Measurements from ENCODE around the gene RPUSD2. TPM values are rescaled to one million over a fixed set of nuclear protein-coding genes. Genes with fewer than 3 reads are reported as not detected.

RPUSD2 gene, protein sequence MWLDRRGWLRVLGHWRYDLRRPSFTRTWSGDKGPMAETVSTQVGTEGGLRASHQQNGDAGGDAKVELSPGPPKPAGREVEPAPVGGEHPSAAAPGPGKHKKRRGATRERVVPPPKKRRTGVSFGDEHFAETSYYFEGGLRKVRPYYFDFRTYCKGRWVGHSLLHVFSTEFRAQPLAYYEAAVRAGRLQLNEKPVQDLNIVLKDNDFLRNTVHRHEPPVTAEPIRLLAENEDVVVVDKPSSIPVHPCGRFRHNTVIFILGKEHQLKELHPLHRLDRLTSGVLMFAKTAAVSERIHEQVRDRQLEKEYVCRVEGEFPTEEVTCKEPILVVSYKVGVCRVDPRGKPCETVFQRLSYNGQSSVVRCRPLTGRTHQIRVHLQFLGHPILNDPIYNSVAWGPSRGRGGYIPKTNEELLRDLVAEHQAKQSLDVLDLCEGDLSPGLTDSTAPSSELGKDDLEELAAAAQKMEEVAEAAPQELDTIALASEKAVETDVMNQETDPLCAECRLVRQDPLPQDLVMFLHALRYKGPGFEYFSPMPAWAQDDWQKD
- total RNA-seq (2014; rRNA removed; shearing (Covaris generic)), result 16.4 and 25.9 TPM in 2 replicates

DNA sequence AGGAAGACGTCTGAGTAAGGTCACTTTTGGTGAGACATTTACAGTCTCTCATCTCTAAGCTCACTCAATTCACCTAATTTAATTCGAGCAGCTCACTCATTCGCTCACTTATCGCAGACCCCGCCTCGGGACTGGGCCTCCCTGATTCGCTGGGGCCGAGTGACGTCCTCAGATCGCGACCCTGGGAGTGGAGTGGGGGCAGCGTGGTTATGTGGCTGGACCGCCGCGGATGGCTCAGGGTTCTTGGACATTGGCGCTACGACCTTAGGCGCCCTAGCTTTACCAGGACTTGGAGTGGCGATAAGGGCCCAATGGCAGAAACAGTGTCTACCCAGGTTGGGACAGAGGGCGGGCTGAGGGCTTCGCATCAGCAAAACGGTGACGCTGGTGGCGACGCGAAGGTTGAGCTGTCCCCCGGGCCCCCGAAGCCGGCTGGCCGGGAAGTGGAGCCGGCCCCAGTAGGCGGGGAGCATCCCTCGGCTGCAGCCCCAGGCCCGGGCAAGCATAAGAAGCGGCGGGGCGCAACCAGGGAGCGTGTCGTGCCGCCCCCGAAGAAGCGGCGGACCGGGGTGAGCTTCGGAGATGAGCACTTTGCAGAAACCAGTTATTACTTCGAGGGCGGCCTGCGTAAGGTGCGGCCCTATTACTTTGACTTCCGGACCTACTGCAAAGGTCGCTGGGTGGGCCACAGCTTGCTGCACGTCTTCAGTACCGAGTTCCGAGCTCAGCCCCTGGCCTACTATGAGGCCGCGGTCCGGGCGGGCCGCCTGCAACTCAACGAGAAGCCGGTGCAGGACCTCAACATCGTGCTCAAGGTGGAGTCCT, at the start of gene RPUSD2:
Gene RPUSD2, plus strand, starts transcription at position 171 of the 825 bp plus-strand sequence. Its CDS starts 39 bp downstream, at position 210.
- peak; percentile 87 to 94 for DNase-seq (ENCODE audit: low read depth in 1 of 2, low spot score in 2 of 2)
- Histone ChIP-seq H3K4me1 (replicated peaks) (peaks cover 17% of the 10 kb centered on the region; the same call in 1 of the 2 replicates), H3K9me3 (replicated peaks) (no peaks in the 10 kb centered on the region), H3K36me3 (peaks cover 37% of the 10 kb centered on the region), H3K4me3 (peak within 1 kb of the TSS; percentile 82), H3K27me3 (replicated peaks) (no peaks in the 10 kb centered on the region), H3K27ac (peak within 1 kb of the TSS; percentile 24)

DNA sequence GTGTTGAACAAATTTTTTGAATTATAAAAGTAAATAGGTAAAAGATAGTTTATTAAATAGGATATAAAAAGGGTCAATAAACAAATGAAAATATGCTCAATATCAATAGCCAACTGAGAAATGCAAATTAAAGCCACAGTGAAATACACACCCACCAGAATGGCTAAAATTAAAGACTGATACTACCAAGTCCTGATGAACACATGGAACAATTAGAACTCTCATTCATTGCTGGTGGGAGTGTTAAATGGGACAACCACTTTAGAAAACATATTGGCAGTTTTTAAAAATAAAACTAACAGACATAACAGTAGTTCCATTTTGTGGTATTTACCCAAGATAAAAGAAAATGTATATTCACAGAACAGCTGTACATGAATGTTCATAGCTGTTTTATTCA, 45.5 kb upstream of the RPUSD2 start:
- no peaks in the 10 kb centered on the region for H3K27me3 ChIP-seq (replicated peaks)
- H3K4me1 ChIP-seq (replicated peaks), result no peaks in the 10 kb centered on the region
- H3K27ac ChIP-seq, result no peak overlapping the region
- no peaks in the 10 kb centered on the region for H3K36me3 ChIP-seq
- no peaks in the 10 kb centered on the region for H3K9me3 ChIP-seq (replicated peaks)
- no peak for DNase-seq (ENCODE audit: low read depth in 1 of 2, low spot score in 2 of 2)
- H3K4me3 ChIP-seq, result no peak overlapping the region

DNA sequence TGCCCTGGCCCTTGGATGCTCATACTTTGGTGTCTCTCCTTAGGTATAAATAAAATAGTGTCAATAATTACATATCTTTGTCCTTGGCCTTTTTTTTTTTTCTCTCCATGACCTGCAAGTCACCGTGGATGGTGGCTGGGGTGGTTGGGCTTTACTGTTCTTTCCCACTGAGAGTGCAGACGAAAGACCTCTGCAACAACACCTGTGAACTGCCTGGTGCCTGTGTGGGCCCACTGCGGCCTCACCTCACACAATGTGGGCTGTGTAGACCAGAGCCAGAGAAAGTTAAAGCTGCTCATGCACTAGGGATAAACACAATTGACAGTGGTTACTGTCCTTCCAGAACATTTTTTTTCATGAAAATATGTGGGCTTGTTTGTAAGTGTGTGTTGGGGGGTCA, 43.2 kb upstream of the RPUSD2 start:
- H3K27ac ChIP-seq, result no peak overlapping the region
- no peaks in the 10 kb centered on the region for H3K4me1 ChIP-seq (replicated peaks)
- no peaks in the 10 kb centered on the region for H3K27me3 ChIP-seq (replicated peaks)
- H3K9me3 ChIP-seq (replicated peaks), result no peaks in the 10 kb centered on the region
- no peaks in the 10 kb centered on the region for H3K36me3 ChIP-seq
- no peak for DNase-seq (ENCODE audit: low read depth in 1 of 2, low spot score in 2 of 2)
- no peak overlapping the region for H3K4me3 ChIP-seq

DNA sequence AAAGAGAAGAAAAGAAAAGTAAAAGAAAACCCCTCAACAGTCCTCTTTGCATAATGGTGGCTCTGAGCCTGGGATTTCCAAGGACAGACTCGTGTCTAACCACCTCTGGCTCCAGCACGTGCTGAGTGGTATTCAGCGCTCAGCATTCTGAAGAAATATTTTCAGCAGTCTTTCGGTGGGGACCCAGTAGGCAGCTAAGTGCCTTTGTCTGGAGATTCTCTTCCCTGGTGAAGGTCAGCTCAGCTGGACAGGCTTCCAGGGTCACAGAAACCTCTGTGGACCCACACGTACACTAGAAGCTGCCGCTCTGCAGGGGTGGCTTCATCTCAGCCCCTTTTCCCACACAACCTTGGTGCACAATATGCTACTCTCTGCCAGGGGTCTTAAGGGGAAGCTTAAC, 40.3 kb upstream of the RPUSD2 start:
- Histone ChIP-seq H3K36me3 (no peaks in the 10 kb centered on the region), H3K9me3 (replicated peaks) (no peaks in the 10 kb centered on the region), H3K27ac (no peak overlapping the region), H3K27me3 (replicated peaks) (no peaks in the 10 kb centered on the region), H3K4me3 (no peak overlapping the region), H3K4me1 (replicated peaks) (no peaks in the 10 kb centered on the region)
- no peak for DNase-seq (ENCODE audit: low read depth in 1 of 2, low spot score in 2 of 2)

DNA sequence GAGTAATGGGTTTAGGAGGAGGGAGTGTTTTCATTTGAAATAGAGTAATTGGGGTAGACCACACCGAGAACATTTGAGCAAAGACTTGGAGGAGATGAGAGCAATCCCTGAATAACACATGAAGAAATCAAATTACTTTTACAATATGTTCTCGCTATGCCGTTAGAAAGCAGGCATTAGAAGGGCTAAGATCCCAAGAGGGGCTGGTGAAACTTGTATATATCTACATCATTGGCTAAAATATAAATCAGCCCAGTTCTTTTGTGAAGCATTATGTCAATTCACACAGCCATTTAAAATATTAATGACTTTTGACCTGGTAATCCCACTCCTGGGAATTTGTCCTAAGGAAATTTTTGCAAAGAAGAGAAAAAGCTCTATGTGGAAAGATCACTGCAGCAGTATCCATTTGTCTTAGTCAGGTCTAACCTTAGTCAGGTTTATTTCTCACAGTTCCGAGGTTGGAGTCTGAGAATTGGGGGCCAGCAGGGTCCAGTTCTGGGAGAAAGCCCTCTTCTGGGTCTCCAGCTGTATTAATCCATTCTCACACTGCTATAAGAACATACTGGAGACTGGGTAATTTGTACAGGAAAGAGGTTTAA, 35.2 kb upstream of the RPUSD2 start:
- no peak for DNase-seq (ENCODE audit: low read depth in 1 of 2, low spot score in 2 of 2)
- Histone ChIP-seq H3K4me1 (replicated peaks) (no peaks in the 10 kb centered on the region), H3K4me3 (no peak overlapping the region)

DNA sequence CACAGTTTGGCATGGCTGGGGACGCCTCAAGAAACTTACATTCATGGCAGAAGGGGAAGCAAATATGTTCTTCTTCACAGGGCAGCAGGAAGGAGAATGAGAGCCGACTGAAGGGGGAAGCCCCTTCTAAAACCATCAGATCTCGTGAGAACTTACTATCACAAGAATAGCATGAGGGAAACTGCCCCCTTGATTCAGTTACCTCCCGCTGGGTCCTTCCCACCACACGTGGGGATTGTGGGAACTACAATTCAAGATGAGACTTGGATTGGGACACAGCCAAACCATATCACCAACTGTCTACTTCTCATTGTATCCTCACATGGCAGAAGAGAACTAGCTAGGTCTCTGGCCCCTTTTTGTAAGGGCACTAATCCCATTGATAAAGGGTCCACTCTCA, 34.7 kb upstream of the RPUSD2 start:
- no peaks in the 10 kb centered on the region; the same call in 1 of the 2 replicates for H3K36me3 ChIP-seq
- no peak for DNase-seq (ENCODE audit: low read depth in 1 of 2, low spot score in 2 of 2)
- no peaks in the 10 kb centered on the region for H3K9me3 ChIP-seq (replicated peaks)
- no peaks in the 10 kb centered on the region for H3K4me1 ChIP-seq (replicated peaks)
- H3K27me3 ChIP-seq (replicated peaks), result no peaks in the 10 kb centered on the region
- no peak overlapping the region for H3K27ac ChIP-seq
- no peak overlapping the region for H3K4me3 ChIP-seq

More for the DNA sequence above, 35.2 kb upstream of the RPUSD2 start:
- H3K27me3 ChIP-seq (replicated peaks), result no peaks in the 10 kb centered on the region
- no peak overlapping the region for H3K27ac ChIP-seq
- H3K9me3 ChIP-seq (replicated peaks), result no peaks in the 10 kb centered on the region
- H3K36me3 ChIP-seq, result no peaks in the 10 kb centered on the region; the same call in 1 of the 2 replicates

DNA sequence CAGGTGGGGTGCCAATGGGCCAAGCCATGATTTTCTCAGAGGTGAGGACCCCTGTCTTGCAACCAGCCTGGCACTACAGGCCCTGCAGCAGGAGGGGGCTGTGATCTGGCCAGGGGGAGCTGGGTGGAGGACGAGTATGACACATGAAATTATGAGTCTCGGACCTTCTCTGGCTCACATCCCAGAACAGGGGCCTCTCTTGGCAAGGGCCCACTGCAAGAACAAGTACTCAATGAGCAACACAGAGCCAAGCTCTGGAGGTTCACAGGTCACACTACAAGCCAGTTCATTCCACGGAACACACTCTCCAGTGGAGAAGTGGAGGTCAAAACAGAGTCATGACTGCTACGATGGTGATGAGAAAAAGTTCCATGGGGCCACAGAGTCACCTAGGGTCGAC, 32.6 kb upstream of the RPUSD2 start:
- no peaks in the 10 kb centered on the region for H3K4me1 ChIP-seq (replicated peaks)
- no peak overlapping the region for H3K4me3 ChIP-seq
- no peaks in the 10 kb centered on the region for H3K27me3 ChIP-seq (replicated peaks)
- no peaks in the 10 kb centered on the region; the same call in 1 of the 2 replicates for H3K36me3 ChIP-seq
- H3K9me3 ChIP-seq (replicated peaks), result no peaks in the 10 kb centered on the region
- no peak for DNase-seq (ENCODE audit: low read depth in 1 of 2, low spot score in 2 of 2)
- H3K27ac ChIP-seq, result no peak overlapping the region

DNA sequence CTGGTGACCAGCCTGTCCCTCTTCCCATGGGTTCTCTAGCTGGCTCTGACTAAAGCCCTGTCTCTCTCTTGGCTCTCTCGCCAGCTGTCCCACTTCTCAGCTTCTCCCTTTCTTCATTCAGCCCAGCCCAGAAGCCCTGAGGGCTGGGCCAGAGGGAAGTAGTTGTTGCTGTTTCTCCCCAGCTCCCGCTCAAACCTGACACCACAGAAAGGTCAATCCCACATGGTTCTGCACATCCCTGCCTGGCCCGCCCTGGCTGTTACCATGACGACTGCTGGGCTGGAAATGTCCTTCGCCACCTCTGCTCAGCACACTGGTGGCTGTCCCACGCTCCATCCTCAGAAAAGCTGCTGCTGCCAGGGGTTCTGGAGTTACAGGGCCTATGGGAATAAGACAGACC, 30.1 kb upstream of the RPUSD2 start:
- Histone ChIP-seq H3K4me3 (no peak overlapping the region), H3K27ac (no peak overlapping the region), H3K4me1 (replicated peaks) (no peaks in the 10 kb centered on the region), H3K27me3 (replicated peaks) (no peaks in the 10 kb centered on the region), H3K9me3 (replicated peaks) (no peaks in the 10 kb centered on the region), H3K36me3 (no peaks in the 10 kb centered on the region; the same call in 1 of the 2 replicates)
- no peak for DNase-seq (ENCODE audit: low read depth in 1 of 2, low spot score in 2 of 2)

DNA sequence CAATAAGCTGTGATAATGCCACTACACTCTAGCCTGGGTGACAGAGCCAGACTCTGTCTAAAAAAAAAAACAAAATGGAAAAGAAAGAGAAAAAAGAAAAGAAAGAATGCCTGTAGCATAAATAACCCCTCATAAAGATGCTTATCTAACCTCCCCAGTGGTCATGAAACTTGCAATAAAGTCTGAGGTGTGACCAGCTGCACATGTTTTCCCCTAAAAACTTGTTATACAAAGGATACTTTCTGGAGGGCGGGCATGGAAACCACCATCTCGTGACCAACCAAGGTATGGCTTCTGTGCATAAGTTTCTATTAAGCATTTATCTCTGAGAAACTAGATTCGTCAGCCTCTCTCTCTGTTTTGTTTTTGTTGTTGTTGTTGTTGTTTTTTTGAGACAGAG, 26.0 kb upstream of the RPUSD2 start:
- H3K4me1 ChIP-seq (replicated peaks), result no peaks in the 10 kb centered on the region
- no peak overlapping the region for H3K27ac ChIP-seq
- DNase-seq (ENCODE audit: low read depth in 1 of 2, low spot score in 2 of 2), result no peak
- H3K36me3 ChIP-seq, result peaks cover 12% of the 10 kb centered on the region
- no peaks in the 10 kb centered on the region for H3K9me3 ChIP-seq (replicated peaks)
- no peak overlapping the region for H3K4me3 ChIP-seq
- no peaks in the 10 kb centered on the region for H3K27me3 ChIP-seq (replicated peaks)

DNA sequence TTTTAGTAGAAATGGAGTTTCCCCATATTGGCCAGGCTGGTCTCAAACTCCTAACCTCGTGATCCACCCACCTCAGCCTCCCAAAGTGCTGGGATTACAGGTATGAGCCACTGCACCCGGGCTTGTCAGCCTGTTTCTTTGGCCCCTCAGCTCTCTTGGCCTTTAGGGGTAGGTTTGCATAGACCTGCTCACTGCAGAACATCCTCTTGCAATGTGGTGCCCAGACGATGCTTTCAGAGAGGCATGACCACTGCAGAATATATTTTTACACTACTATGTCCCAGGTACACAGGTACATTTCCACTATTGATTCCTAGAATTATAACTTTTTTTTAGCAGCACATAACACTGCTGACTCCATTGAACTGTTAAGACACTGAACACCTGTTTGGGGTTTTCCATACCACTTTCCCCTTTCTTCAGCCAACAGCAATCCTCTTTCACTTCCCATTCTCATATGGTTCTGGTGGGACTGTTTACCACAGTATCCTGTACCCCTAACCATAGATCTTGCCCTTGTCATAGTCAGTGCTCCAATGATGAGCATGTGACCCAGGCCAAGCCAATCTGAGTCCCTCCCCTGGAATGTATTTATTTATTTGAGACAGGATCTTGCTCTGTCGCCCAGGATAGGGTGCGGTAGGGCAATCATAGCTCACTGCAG, 25.3 kb upstream of the RPUSD2 start:
- Histone ChIP-seq H3K36me3 (peaks cover 18% of the 10 kb centered on the region), H3K27ac (no peak overlapping the region), H3K4me3 (no peak overlapping the region), H3K27me3 (replicated peaks) (no peaks in the 10 kb centered on the region), H3K4me1 (replicated peaks) (no peaks in the 10 kb centered on the region), H3K9me3 (replicated peaks) (no peaks in the 10 kb centered on the region)
- no peak for DNase-seq (ENCODE audit: low read depth in 1 of 2, low spot score in 2 of 2)

DNA sequence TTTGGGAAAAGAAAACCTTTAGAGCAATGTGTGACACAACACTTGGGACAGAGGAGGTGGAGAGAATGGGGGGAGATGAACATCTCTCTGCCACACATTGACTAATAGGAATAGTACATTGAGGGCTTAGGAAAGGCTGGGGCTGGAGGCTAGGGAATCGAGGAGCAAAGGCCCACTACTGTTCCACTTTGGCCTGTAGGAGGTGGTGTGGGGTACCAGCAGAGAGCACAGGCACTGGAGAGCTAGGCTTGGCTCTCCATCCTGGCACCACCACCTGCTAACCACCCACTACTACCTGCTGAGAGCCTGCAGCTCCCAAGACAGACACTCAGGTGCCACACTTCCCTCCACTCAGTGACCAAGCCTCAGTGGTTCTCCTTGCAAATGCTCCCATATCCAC, 23.6 kb upstream of the RPUSD2 start:
- no peak for DNase-seq (ENCODE audit: low read depth in 1 of 2, low spot score in 2 of 2)
- Histone ChIP-seq H3K27ac (no peak overlapping the region), H3K4me3 (no peak overlapping the region), H3K36me3 (peaks cover 35% of the 10 kb centered on the region), H3K4me1 (replicated peaks) (no peaks in the 10 kb centered on the region), H3K9me3 (replicated peaks) (no peaks in the 10 kb centered on the region), H3K27me3 (replicated peaks) (no peaks in the 10 kb centered on the region)

DNA sequence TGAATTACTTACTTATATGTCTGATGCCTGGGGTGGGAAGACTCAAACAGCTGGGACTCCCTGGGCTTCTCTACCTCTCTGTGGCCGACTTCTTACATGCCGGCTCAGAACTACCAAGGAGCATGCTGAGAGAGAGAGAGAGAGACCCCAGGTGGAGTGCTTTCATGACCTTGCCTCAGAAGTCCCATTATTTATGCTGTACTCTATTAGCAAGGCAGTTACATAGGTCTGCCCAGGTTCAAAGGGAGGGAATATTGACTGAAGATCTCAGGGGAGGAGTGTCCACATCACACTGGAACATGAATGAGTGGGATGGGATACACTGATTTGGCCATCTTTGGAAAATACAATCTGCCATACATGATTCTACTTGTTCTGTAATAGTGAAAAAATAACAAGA, 20.5 kb upstream of the RPUSD2 start:
- Histone ChIP-seq H3K4me3 (no peak overlapping the region), H3K9me3 (replicated peaks) (no peaks in the 10 kb centered on the region), H3K4me1 (replicated peaks) (no peaks in the 10 kb centered on the region), H3K27me3 (replicated peaks) (no peaks in the 10 kb centered on the region), H3K27ac (no peak overlapping the region), H3K36me3 (peaks cover 45% of the 10 kb centered on the region)
- no peak for DNase-seq (ENCODE audit: low read depth in 1 of 2, low spot score in 2 of 2)

DNA sequence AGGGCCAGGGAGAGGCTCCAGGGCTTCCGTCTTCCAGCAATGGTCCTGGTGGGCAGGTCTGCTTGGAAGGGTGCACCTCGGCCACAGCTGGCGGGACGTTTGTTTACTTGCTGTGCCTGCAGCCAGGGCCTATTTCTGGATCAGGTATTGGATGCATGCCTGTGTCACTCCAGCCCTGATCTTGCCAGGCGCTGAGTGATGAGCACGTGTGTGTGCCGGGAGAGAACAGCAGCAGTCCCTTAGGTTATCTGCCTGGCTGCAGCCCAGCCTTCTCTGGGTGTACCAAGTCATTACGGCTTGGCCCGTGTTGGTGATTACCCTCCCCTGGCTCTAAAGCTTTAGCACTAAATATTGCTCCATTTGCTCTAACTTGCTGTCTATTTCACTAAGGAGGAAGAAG, 19.2 kb upstream of the RPUSD2 start:
- peaks cover 49% of the 10 kb centered on the region for H3K36me3 ChIP-seq
- no peaks in the 10 kb centered on the region for H3K4me1 ChIP-seq (replicated peaks)
- H3K27ac ChIP-seq, result no peak overlapping the region
- DNase-seq (ENCODE audit: low read depth in 1 of 2, low spot score in 2 of 2), result no peak
- H3K4me3 ChIP-seq, result no peak overlapping the region
- H3K27me3 ChIP-seq (replicated peaks), result no peaks in the 10 kb centered on the region
- no peaks in the 10 kb centered on the region for H3K9me3 ChIP-seq (replicated peaks)

All from SJSA1 (cell line).